ENCODE measurements around the gene LRRK1. TPM values are rescaled to one million over a fixed set of nuclear protein-coding genes. Genes with fewer than 3 reads are reported as not detected.

Gene LRRK1
- total and polyA plus RNA-seq, 2 of the 4 experiments (the other 2 are of a cell fraction) = 3.0 to 5.8 TPM

DNA sequence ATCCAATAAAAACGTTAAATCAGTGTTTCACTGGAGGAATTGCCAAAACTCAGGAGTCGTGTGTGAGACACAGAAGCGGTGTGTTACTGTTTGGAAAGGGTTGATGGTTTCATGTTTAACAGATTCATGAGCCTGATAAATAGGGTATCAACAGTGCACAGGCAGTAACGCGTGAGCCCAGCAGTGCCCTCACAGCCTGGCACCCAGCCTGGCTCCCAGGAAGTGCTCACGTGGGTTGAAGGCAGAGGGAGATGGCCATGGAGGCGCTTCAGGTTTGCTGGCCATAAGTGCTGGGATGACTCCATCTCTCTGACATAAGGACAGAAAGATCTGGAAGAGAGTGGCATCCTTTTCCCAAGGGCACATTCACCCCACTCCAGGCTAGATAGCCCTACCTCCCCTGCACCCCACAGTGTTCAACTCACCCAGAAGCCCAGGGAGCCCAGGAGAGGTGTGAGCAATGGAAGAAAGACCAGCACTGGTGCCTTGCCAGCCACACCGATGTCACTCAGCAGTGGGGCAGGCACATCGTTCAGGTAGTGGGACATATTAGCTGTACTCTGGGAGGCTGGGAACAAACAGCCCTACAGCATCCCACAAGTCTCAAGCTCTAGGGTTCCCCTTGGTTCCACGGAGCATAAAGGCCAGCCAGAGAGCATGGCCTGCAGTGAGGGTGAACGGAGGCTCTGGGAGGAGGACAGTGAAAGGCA lies 164.3 kb downstream of the LRRK1 start:
- Histone ChIP-seq H3K9ac (ENCODE audit: low read depth, low read length) (no peak overlapping the region), H3K23ac (ENCODE audit: low read depth, low read length) (no peak overlapping the region), H2AK5ac (ENCODE audit: low read depth, low read length) (no peak overlapping the region), H4K20me1 (ENCODE audit: insufficient read depth, low read length) (no peaks in the 10 kb centered on the region), H4K5ac (ENCODE audit: low read depth, low read length) (no peak overlapping the region), H2BK15ac (ENCODE audit: low read depth, low read length) (no peak overlapping the region), H3K4me2 (ENCODE audit: low read depth, low read length) (no peak overlapping the region; the same call in 1 of the 2 replicates), H3K4me1 (ENCODE audit: control insufficient read depth, insufficient read depth, low read length) (peaks cover 5% of the 10 kb centered on the region; the same call in 1 of the 2 replicates), H3K79me1 (ENCODE audit: low read depth in 1 of 2, low read length in 2 of 2) (0 out of 4 replicates have a peak, but pooled peaks cover 0 to 3% of the 10 kb centered on the region in 2 experiments), H3K14ac (replicated peaks; ENCODE audit: low read depth, low read length) (no peak overlapping the region), H2AFZ (replicated peaks; ENCODE audit: low read length, poor library complexity) (no peak overlapping the region), H4K8ac (ENCODE audit: low read depth in 2 of 2, low read length in 2 of 2) (no peak overlapping the region), H3K9me1 (ENCODE audit: insufficient read depth, low read length) (peaks cover 3% of the 10 kb centered on the region; the same call in 1 of the 2 replicates), H2BK120ac (ENCODE audit: low read depth, low read length) (no peak overlapping the region), H2BK5ac (ENCODE audit: low read depth, low read length, poor library complexity, severe bottlenecking) (no peak overlapping the region), H3K36me3 (ENCODE audit: control insufficient read depth, insufficient read depth, low read length) (no peaks in the 10 kb centered on the region), H4K91ac (ENCODE audit: insufficient read depth, low read depth, low read length) (no peak overlapping the region), H3K18ac (ENCODE audit: low read depth, low read length) (no peak overlapping the region), H3K56ac (ENCODE audit: extremely low read depth, insufficient read depth, low read length) (no peak overlapping the region), H3K27me3 (ENCODE audit: control insufficient read depth, insufficient read depth, low read length) (no peaks in the 10 kb centered on the region), H2AK9ac (replicated peaks; ENCODE audit: low read depth, low read length, poor library complexity) (no peak overlapping the region), H3K4me3 (ENCODE audit: insufficient read depth, low read depth, low read length) (no peak overlapping the region), H3K4ac (ENCODE audit: low read depth, low read length) (no peak overlapping the region), H3K27ac (ENCODE audit: insufficient read depth, low read length) (no peak overlapping the region), H3K9me3 (ENCODE audit: control insufficient read depth, insufficient read depth, low read length) (no peaks in the 10 kb centered on the region), H2BK20ac (ENCODE audit: low read depth, low read length) (no peak overlapping the region)
- BruUV-seq (replicated peaks) = no TSS peak
- DNase-seq (no peak), ATAC-seq (ENCODE audit: low read depth) (no peak)
- intact Hi-C loops (cut with micrococcal nuclease) (no loop called here), in situ Hi-C loops (cut with MboI; ENCODE audit: low sequenced_read_pairs) (no loop called here), dilution Hi-C loops (cut with HindIII; ENCODE audit: low sequenced_read_pairs, unreplicated experiment) (no loop called here)
- CTCF ChIA-PET = no interaction called here
- WGBS, 2 experiments (ENCODE audit: extremely low coverage in 2 of 2, insufficient read length in 1 of 2) = 56% methylated on average over 4 of the region's 11 CpGs; no CpG with 5 or more reads in 1 of the 2 experiments
- POLR2A ChIA-PET (ENCODE audit: unreplicated experiment) = no interaction called here
- TF ChIP-seq MXI1 (IDR thresholded peaks at IDR 0.05; ENCODE audit: borderline replicate concordance, low read depth, low read length) (no peak), RCOR1 (IDR thresholded peaks at IDR 0.05; ENCODE audit: insufficient replicate concordance, low read length) (no peak)
